Uterus (tissue), 4 donors: ENCODE data around the gene ENC1. TPM values are rescaled to one million over a fixed set of nuclear protein-coding genes. Genes with fewer than 3 reads are reported as not detected.

Experiments
- DNase-seq, 2 donors: peaks; one replicate each; pipeline ENCODE4 v3.0.0-alpha.2; 2019 to 2020
- H3K27ac ChIP-seq, 2 donors: fragments of 200-600 bp; sonication (generic); 1 replicate in 1 of 2; 2 replicates in 1 of 2; pipeline ENCODE4 v1.5.1; 2016 to 2018
- H3K27me3 ChIP-seq, 2 donors: fragments of 200-600 bp; sonication (generic); one replicate each; pipeline ENCODE4 v1.5.1; 2018 to 2019; ENCODE audit warnings: control low read depth in 1 of 2
- H3K36me3 ChIP-seq, 2 donors: fragments of 200-600 bp; sonication (generic); one replicate each; pipeline ENCODE4 v1.5.1; 2019; ENCODE audit warnings: control low read depth in 1 of 2
- H3K4me1 ChIP-seq, 2 donors: fragments of 200-600 bp; sonication (generic); one replicate each; pipeline ENCODE4 v1.5.1; 2018 to 2019; ENCODE audit warnings: control low read depth in 1 of 2
- H3K4me3 ChIP-seq, 2 donors: fragments of 200-600 bp; sonication (generic); 1 replicate in 1 of 2; 2 replicates in 1 of 2; pipeline ENCODE4 v1.5.1; 2018 to 2019; ENCODE audit warnings: mild to moderate bottlenecking in 1 of 2
- H3K9me3 ChIP-seq, 2 donors: fragments of 200-600 bp; sonication (generic); one replicate each; pipeline ENCODE4 v1.5.1; 2019; ENCODE audit warnings: control low read depth in 1 of 2
- POLR2A ChIP-seq, 2 donors: fragments of 450-650 bp; IDR thresholded peaks; one replicate each; pipeline ENCODE4 v1.6.1; 2016; ENCODE audit warnings: antibody characterized with exemption in 2 of 2, mild to moderate bottlenecking in 1 of 2, moderate library complexity in 1 of 2
- intact Hi-C: fragments of 100-400 bp; cut with DNase I; formaldehyde crosslinking; loops from one replicate; pipeline ENCODE4 v1.15.1; 2023; ENCODE audit warnings: low total_unique reads
- total RNA-seq, 4 donors: library from RNA; depleted of rRNA in 3 of 4; stranded (reverse); fragments of >200 nt in 3 of 4; gene quantifications; one replicate each; pipeline versions ENCODE4 v1.1.0 to v1.2.4, GENCODE V29; 2014 to 2023
- TF ChIP-seq, protein P1 (sequence below), 4 experiments: fragments of 200-600 bp in 2 of 4; fragments of 450-650 bp in 2 of 4; sonication (generic) in 2 of 4; IDR thresholded peaks; one replicate each; pipeline ENCODE4 v1.5.1; 2016 to 2019; ENCODE audit warnings: antibody characterized with exemption in 4 of 4, mild to moderate bottlenecking in 2 of 4, moderate library complexity in 1 of 4
- donor health status: DM: yes; HTN: yes; CAD: no.

ENC1 gene
- total RNA-seq, 4 donors from 2014 or later = 0.59 to 75.0 (median 2.9) TPM

DNA sequence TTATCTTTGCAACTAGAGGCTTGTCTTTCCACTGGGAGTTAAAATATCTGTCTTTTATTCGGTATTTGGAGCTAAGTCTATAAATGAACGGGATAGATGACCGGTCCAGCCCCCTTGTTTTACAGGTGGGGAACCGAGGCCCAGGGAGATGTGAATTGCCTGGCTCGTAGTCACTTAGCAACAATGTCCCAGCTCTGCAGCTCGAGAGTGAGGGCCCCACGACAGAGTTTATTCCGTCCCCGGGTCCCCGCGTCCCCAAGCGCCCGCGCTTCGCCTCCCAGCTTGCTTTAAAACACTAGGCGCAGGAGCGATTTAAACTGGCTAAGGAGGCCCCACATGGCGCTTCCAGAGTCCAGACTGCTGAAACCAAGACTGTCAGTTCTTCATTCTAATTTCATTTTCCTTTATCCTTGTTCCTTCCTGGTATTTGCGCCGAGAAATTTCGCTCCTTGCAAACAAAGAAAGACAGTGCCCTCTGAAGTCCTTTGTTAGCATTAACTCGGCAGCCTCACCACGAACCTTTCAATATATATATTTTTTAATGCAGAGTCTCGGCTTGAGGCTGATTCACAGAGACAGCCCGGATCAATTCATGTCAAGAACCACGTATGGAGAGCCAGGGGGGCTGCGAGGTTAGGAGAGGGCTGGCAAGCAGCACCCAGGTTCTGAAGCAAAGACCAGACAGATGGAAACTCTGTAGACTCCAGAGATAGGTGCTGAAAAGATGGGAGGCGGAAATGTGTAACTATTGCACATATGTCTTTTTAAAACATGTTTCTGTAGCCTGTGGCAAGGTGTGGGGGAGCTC is 1.4 kb upstream of the ENC1 start:
- no peaks in the 10 kb centered on the region for H3K9me3 ChIP-seq
- intact Hi-C loops = no loop called here
- H3K27me3 ChIP-seq = no peaks in the 10 kb centered on the region
- DNase-seq = peak; percentile 21 to 22
- peak overlapping the region; percentile 53 to 72 for H3K4me3 ChIP-seq
- no peaks in the 10 kb centered on the region for H3K36me3 ChIP-seq
- peak overlapping the region in 1 of 2 donors; percentile 66 for H3K27ac ChIP-seq
- TF ChIP-seq, protein P1, sequence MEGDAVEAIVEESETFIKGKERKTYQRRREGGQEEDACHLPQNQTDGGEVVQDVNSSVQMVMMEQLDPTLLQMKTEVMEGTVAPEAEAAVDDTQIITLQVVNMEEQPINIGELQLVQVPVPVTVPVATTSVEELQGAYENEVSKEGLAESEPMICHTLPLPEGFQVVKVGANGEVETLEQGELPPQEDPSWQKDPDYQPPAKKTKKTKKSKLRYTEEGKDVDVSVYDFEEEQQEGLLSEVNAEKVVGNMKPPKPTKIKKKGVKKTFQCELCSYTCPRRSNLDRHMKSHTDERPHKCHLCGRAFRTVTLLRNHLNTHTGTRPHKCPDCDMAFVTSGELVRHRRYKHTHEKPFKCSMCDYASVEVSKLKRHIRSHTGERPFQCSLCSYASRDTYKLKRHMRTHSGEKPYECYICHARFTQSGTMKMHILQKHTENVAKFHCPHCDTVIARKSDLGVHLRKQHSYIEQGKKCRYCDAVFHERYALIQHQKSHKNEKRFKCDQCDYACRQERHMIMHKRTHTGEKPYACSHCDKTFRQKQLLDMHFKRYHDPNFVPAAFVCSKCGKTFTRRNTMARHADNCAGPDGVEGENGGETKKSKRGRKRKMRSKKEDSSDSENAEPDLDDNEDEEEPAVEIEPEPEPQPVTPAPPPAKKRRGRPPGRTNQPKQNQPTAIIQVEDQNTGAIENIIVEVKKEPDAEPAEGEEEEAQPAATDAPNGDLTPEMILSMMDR (IDR thresholded peaks at IDR 0.05) = peak; percentile 41 to 61 (median 52)
- no peak for TF ChIP-seq POLR2A (IDR thresholded peaks at IDR 0.05)
- no peaks in the 10 kb centered on the region for H3K4me1 ChIP-seq

DNA sequence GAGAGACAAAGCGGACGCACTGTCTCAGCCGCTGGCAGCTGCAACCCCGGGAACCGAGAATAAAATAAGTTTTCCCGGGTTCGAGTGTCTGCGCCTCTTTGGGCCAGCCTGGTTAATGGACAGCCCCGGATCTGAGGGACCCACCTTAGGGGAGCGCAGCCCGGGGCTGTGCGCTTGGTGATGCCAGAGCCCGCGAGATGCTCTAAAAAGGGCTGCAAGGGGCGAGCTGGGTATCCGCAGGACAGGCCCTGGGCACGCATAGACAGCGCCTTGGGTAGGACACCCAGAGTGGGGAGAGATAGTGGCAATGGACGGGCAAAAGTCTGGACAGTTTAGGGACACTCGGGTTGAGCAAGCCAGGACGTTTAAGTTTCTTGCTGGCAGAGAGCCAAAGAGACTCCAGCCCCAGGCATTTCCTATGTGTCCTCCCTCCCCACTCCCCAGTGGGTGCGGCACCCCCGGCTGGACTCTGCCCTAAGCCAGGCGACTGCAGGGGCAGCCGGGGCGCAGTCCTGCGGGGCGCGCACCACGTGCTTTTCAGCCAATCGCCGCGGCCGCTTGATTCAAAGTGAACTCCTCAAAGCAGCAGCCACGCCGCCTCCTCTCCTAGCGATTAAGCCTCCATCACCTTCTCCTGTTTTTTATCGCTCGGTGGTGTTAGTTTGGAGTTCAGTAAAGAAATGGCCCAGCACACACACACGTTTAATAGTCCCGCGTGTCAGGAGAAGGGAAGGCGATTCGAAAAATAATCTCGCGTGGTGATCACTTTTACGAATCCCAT is 616 bp upstream of the ENC1 start:
- peak; percentile 44 to 60 for DNase-seq
- Histone ChIP-seq H3K9me3 (no peaks in the 10 kb centered on the region), H3K27me3 (no peaks in the 10 kb centered on the region), H3K4me3 (peak overlapping the region; percentile 53 to 72), H3K36me3 (no peaks in the 10 kb centered on the region), H3K4me1 (no peaks in the 10 kb centered on the region), H3K27ac (peak overlapping the region; percentile 66 to 70)
- TF ChIP-seq, protein P1 (IDR thresholded peaks at IDR 0.05) = peak in 1 of 4 experiments; percentile 8
- TF ChIP-seq POLR2A (IDR thresholded peaks at IDR 0.05) = no peak
- intact Hi-C loops = no loop called here

DNA sequence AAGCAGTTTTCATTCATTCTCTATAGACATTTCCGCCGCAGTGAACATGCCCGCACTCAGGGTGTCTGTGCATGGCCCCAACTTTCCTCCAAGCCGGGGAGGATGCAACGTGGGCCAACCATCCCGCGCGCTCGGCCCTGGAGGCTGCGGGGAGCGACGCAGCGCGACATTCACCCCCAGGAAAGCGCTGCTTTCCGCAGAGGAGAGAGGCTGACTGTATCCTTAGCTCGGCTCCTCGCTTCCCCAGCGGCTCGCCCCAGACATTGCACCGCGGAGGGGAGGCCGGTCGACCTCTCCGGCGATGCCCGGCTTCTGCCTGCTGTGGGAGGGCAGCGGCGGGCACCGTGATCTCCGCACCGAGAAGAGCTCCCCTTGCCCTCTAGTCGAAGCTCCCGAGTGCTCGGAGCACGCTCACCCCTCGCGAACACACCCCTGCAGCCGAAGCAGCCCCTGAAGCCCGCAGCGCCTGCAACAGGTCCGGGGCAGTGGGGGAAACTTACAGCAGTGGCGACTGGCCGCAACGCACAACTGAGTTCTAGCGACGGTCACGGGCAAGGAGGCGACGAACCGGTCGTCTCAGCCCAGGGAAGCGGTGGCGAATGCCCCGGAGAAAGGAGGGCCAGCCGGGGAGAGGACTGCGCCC is 600 bp downstream of the ENC1 start:
- H3K36me3 ChIP-seq = no peaks in the 10 kb centered on the region
- no peaks in the 10 kb centered on the region for H3K27me3 ChIP-seq
- no peaks in the 10 kb centered on the region for H3K4me1 ChIP-seq
- DNase-seq = peak in 1 of 2 donors; percentile 39
- H3K9me3 ChIP-seq = no peaks in the 10 kb centered on the region
- H3K4me3 ChIP-seq = peak overlapping the region; percentile 53 to 72
- intact Hi-C loops = no loop called here
- H3K27ac ChIP-seq = peak overlapping the region; percentile 66 to 70
- no peak for TF ChIP-seq POLR2A (IDR thresholded peaks at IDR 0.05)
- TF ChIP-seq, protein P1 (IDR thresholded peaks at IDR 0.05) = peak in 2 of 4 experiments; percentile 10 to 34

DNA sequence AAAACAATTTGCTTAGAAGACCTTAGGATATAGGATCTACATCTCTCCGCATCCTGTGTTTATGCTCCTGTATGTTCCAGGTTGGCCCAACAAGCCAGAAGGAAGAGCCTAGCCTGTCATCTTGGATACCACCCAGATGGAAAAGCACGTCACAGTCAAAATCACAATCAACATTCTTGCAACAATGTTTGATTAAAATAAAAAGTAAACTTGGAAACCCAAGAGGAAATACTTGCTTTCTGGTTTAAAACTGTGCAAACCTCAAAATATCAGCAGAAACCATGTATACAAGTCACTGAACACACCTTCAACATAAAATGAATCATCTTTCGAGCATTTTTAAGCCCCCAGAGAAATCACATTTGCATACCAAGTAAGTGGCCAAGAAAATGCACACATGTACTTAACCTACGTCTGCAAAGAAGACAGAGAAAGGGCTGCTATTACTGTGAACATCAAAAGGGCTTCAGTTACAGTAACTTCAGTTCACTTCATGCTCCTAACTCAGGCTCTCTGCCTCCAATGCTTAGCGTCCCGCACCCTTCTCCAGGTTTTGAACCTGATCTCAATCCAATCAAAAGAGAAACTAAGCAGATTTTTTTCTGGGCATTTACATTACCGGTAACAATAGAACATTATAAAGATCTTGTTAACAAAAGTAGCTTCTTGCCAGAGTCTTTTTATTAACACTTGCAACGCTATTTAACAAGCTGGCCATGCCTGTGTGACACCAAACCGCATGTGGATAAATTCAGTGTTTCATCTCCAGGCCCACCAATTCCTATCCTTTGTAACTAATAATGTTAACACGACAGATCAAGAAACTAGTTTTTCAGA is 1.3 kb downstream of the ENC1 start:
- no peak for TF ChIP-seq POLR2A (IDR thresholded peaks at IDR 0.05)
- TF ChIP-seq, protein P1 (IDR thresholded peaks at IDR 0.05) = no peak
- H3K27ac ChIP-seq = peak overlapping the region in 1 of 2 donors; percentile 66
- DNase-seq = no peak
- H3K27me3 ChIP-seq = no peaks in the 10 kb centered on the region
- H3K4me3 ChIP-seq = peak overlapping the region; percentile 53 to 72
- intact Hi-C loops = no loop called here
- H3K36me3 ChIP-seq = no peaks in the 10 kb centered on the region
- H3K4me1 ChIP-seq = no peaks in the 10 kb centered on the region
- no peaks in the 10 kb centered on the region for H3K9me3 ChIP-seq
